NCI-H82 treated with DMSO at 0.1 percent for 48 hours (cell line): ENCODE results near the gene OR6C75.
"Not testable (repeated sequence)": the region's sequence is repeated elsewhere in the genome, so short reads cannot be mapped to it uniquely, and the experiment has no call there.

ENCODE experiments used
- DNase-seq: peaks from one replicate; lab custom pipeline; 2025; ENCODE audit not compliant: unreplicated experiment; lab: John Stamatoyannopoulos, UW

Gene OR6C75

GRCh38 chr12:55362675-55363074 lies at the start of gene OR6C75:
Gene OR6C75 (plus strand): TSS chr12:55362975. CDS start chr12:55365111, 2,136 bp downstream.
- no peak for DNase-seq

- DNase-seq = no peak
Measured at GRCh38 chr12:55314043-55314442, 48.7 kb upstream of the OR6C75 start, which contains the start of gene OR6C1. Gene OR6C1 (plus strand): TSS chr12:55314343. CDS start chr12:55320600, 6,257 bp downstream.

DNA sequence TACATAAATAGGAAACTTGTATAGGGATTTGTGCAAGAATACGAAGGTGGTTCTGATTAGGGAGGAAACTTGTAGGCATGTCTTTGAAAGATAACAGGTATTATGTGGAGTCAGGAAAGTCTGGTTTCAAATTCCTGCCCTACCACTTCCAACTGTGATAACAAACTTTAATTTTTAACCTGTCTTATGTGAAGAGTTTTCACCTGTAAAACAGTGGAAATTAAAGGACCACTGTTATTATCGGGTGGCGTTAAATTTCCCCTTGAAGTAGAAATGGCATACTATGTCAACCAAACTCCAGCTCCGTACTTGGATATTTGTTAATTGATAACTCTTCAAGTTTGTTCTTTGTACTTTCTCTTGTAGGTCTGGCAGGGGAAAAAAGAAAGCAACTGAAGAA lies 42.6 kb upstream of the OR6C75 start:
- DNase-seq = no peak

GRCh38 chr12:55325801-55326200 lies 37.0 kb upstream of the OR6C75 start:
- not testable (repeated sequence) for DNase-seq

DNA sequence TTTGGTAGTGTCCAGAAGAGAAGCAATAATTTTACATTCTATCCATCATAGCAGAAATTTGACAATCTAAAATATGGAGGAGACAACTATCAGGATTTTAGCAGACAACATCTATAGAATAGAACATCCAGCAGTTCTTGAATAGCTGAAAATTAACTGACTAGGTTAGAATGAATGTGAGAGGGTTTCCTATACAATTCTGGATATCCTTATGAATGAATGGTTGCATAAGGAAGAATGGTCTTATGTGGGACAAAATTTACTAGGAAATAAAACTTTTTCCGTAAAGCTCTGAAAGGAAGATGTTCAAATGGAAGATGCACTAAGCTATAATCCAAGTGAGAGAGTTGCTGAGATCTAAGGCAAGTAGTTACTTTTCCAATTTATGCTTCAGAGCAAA lies 32.3 kb upstream of the OR6C75 start, which contains the start of gene OR6C3:
Gene OR6C3 (plus strand): TSS at position 301 of the 400 bp plus-strand sequence. CDS start 955 bp downstream, outside the sequence.
- no peak for DNase-seq

- DNase-seq = no peak
Measured at GRCh38 chr12:55336002-55336401, 26.8 kb upstream of the OR6C75 start.

GRCh38 chr12:55355338-55355737 lies 7.4 kb upstream of the OR6C75 start:
- DNase-seq = not testable (repeated sequence)

DNA sequence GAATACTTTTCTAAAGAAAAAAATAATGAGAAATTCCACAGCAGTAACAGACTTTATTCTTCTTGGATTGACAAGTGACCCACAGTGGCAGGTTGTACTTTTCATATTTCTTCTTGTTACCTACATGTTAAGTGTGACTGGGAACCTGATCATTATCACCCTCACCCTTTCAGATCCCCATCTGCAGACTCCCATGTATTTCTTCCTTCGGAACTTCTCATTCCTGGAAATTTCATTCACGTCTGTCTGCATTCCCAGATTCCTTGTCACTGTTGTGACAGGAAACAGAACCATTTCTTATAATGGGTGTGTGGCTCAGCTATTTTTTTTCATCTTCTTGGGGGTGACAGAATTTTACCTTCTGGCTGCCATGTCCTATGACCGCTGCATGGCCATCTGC lies 2.3 kb downstream of the OR6C75 start:
- DNase-seq = no peak

DNA sequence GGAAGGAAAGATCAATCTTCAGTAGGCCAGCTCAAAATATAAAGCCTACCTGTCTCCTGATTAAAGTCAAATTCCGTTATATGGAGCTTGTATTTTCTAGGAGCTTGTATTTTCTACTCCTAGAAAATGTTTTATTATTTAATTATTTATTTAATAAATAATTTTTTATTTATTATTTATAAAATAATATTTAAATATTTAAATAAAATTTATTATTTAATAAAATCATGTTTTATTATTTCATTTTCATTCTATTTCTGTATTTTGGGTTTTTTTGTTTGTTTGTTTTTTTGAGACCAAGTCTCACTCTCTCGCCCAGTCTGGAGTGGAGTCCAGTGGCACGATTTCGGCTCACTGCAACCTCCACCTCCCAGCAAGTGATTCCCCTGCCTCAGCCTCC lies 9.7 kb downstream of the OR6C75 start:
- no peak for DNase-seq

DNA sequence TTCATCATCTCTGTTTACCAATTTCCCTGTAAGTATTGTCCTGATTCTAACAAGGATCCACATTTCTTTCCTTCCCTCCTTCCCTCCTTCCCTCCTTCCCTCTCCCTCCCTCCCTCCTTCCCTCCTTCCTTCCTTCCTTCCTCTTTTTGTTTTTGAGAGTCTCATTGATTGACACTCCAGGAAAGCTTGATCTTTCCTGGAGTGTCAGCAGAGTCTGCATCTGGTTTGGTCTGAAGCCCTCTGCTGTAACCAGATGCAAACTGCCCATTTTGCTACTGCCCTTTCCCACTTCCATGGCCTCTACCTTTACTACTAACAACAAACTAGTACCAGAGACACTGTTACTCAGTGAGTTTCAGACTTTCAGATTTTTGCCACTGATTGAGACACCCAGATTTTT lies 23.1 kb downstream of the OR6C75 start:
- no peak for DNase-seq

GRCh38 chr12:55392032-55392795 lies 29.4 kb downstream of the OR6C75 start:
- no peak for DNase-seq

DNA sequence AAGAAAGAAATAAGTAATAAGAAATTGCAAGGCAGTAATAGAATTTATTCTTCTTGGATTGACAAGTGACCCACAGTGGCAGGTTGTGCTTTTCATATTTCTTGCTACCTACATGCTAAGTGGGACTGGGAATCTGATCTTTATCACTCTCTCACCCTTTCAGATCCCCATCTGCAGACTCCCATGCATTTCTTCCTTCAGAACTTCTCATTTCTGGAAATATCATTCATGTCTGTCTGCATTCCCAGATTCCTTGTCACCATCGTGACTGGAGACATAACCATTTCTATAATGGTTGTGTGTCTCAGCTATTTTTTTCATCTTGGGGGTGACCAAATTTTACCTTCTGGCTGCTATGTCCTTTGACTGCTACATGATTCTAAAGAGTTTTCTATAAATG lies 33.6 kb downstream of the OR6C75 start:
- DNase-seq = no peak

DNA sequence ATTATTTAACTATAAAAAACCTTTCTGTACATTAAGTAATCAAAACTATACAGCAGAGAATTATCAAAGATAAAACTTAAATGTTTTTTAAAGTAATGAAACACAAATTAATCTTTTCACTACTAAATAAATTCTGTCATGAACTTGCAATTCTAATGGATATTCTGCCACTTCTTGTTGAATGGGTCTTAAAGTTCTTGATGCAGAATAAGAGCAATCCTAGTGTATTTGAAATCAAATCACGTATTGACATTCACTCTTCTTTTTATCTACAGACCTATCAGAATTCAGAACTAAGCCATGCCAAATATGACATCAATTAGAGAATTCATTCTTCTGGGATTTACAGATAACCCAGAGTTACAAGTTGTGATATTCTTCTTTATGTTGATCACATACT lies 37.5 kb downstream of the OR6C75 start, which contains the start of gene OR6C65:
Gene OR6C65 (plus strand): TSS at position 301 of the 400 bp plus-strand sequence. CDS start 0 bp downstream, at position 301.
- DNase-seq = no peak

- no peak for DNase-seq
Measured at GRCh38 chr12:55407866-55408265, 45.1 kb downstream of the OR6C75 start.

- DNase-seq = not testable (repeated sequence)
Measured at GRCh38 chr12:55409133-55409532, 46.4 kb downstream of the OR6C75 start.

- not testable (repeated sequence) for DNase-seq
Measured at GRCh38 chr12:55412138-55412537, 49.4 kb downstream of the OR6C75 start.

DNA sequence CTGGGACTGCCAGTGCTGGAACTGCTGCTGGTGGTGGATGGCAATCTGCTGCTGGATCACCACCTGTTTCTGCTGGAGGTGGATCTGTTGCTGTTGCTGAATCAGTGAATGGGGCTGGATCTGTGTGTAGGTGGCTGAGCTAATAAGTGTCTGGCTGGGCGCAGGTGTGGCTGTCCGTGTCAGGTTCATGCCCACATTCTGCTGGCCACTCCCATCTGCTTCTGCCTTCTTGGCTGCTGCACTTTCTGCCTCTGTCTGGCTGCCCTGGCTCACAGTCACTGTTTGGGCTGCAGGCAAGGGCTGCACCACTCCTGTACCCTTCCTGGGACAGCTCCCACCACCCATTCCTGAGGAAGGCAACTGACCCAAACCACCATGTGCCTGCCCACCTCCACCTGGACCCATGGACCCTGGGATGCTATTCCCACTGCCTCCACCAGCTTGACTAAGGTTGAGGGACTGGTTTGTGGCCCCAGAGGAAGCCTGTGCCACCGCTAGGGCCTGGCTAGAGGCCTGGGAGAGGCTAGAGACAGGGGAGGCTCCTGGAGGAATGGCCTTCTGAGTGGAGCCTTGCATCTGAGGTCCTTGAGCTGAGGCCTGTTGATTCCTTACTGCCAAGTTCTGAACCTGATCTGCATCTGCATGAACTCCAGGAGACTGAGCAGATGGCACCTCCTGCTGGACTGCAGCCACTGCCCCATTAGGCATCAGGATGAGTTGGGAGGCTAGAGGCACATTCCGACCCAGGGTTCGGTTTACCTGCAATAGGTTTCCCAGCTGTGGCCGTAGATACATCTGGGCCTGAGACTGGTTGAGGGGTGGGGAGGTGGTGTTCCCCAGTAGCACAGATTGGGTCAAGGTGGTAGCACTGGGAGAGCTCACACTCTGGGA lies 51.0 kb downstream of the OR6C75 start:
- DNase-seq = not testable (repeated sequence)

- DNase-seq = not testable (repeated sequence)
Measured at GRCh38 chr12:55414396-55414823, 51.6 kb downstream of the OR6C75 start.

DNA sequence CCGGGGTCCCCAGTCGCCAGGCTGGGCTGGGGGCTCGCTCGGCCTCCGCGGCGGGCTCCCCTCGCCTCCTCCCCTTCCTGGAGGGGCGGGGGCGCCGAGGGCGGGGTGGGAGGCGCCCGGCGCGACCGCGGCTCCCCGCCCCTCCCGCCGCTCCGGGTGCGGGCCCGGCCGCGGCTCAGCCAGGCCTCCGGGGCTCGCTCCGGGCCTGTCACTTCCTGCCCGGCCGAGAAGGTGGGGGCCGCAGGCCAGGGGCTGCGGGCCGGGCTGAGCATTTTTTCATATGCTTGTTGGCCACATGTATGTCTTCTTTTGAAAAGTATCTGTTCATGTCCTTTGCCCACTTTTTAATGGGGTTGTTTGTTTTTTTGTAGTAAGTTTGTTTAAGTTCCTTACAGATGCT lies 52.1 kb downstream of the OR6C75 start:
- DNase-seq = not testable (repeated sequence)

GRCh38 chr12:55416961-55417360 lies 54.2 kb downstream of the OR6C75 start:
- DNase-seq = no peak
